Nephron progenitor cell (in vitro differentiated cells): Measurements from ENCODE around the gene ZSWIM6.
A peak's percentile ranks its signal among the peaks of the same experiment; 100 is the strongest.

Source experiments
- DNase-seq: peaks from one replicate; pipeline ENCODE4 v3.0.0; 2021
- H3K27ac Mint-ChIP-seq: 2 replicates; pipeline ENCODE4 v1.8.0; 2021; ENCODE audit warnings: mild to moderate bottlenecking, moderate library complexity, mixed read lengths
- H3K27me3 Mint-ChIP-seq: 2 replicates; pipeline ENCODE4 v1.8.0; 2021; ENCODE audit warnings: mild to moderate bottlenecking, low read depth, mixed read lengths; ENCODE audit not compliant: poor library complexity
- H3K36me3 Mint-ChIP-seq: 2 replicates; pipeline ENCODE4 v1.8.0; 2021; ENCODE audit warnings: low read depth, mixed read lengths
- H3K4me1 Mint-ChIP-seq: 2 replicates; pipeline ENCODE4 v1.8.0; 2021; ENCODE audit warnings: mixed read lengths
- H3K4me3 Mint-ChIP-seq: 2 replicates; pipeline ENCODE4 v1.8.0; 2021; ENCODE audit warnings: mild to moderate bottlenecking, moderate library complexity, mixed read lengths
- H3K9me3 Mint-ChIP-seq: 2 replicates; pipeline ENCODE4 v1.8.0; 2021; ENCODE audit warnings: mild to moderate bottlenecking, moderate library complexity, mixed read lengths
- CTCF ChIP-seq: fragments of 200-600 bp; sonication (generic); IDR thresholded peaks from 2 replicates; pipeline ENCODE4 v1.5.0; 2021; ENCODE audit warnings: antibody characterized with exemption

ZSWIM6 gene

GRCh38 chr5:61493973-61494372 is 161.9 kb downstream of the ZSWIM6 start:
- Mint-ChIP-seq H3K36me3 (peaks cover 27% of the 10 kb centered on the region), H3K27me3 (no peaks in the 10 kb centered on the region), H3K27ac (peak overlapping the region; percentile 13), H3K4me3 (no peak overlapping the region), H3K4me1 (no peaks in the 10 kb centered on the region), H3K9me3 (no peaks in the 10 kb centered on the region)
- DNase-seq: no peak
- no peak for TF ChIP-seq CTCF

GRCh38 chr5:61496446-61496845 is 164.4 kb downstream of the ZSWIM6 start:
- Mint-ChIP-seq H3K36me3 (peaks cover 39% of the 10 kb centered on the region), H3K9me3 (no peaks in the 10 kb centered on the region), H3K27me3 (no peaks in the 10 kb centered on the region), H3K4me1 (no peaks in the 10 kb centered on the region), H3K27ac (no peak overlapping the region), H3K4me3 (no peak overlapping the region)
- no peak for DNase-seq
- no peak for TF ChIP-seq CTCF

GRCh38 chr5:61496860-61497259 is 164.8 kb downstream of the ZSWIM6 start:
- no peak overlapping the region for H3K4me3 Mint-ChIP-seq
- no peak for DNase-seq
- peaks cover 43% of the 10 kb centered on the region for H3K36me3 Mint-ChIP-seq
- no peaks in the 10 kb centered on the region for H3K27me3 Mint-ChIP-seq
- no peaks in the 10 kb centered on the region for H3K9me3 Mint-ChIP-seq
- H3K27ac Mint-ChIP-seq: no peak overlapping the region
- H3K4me1 Mint-ChIP-seq: no peaks in the 10 kb centered on the region
- TF ChIP-seq CTCF: no peak

GRCh38 chr5:61498121-61498520 is 166.1 kb downstream of the ZSWIM6 start:
- peaks cover 52% of the 10 kb centered on the region for H3K36me3 Mint-ChIP-seq
- H3K27me3 Mint-ChIP-seq: no peaks in the 10 kb centered on the region
- TF ChIP-seq CTCF: no peak
- H3K27ac Mint-ChIP-seq: no peak overlapping the region
- DNase-seq: no peak
- no peak overlapping the region for H3K4me3 Mint-ChIP-seq
- no peaks in the 10 kb centered on the region for H3K4me1 Mint-ChIP-seq
- H3K9me3 Mint-ChIP-seq: no peaks in the 10 kb centered on the region

GRCh38 chr5:61501971-61502370 is 169.9 kb downstream of the ZSWIM6 start:
- Mint-ChIP-seq H3K9me3 (no peaks in the 10 kb centered on the region), H3K4me1 (no peaks in the 10 kb centered on the region), H3K4me3 (no peak overlapping the region), H3K27ac (peak overlapping the region; percentile 72), H3K27me3 (no peaks in the 10 kb centered on the region), H3K36me3 (peaks cover 53% of the 10 kb centered on the region)
- DNase-seq: no peak
- TF ChIP-seq CTCF: no peak

GRCh38 chr5:61504143-61504770 is 172.2 kb downstream of the ZSWIM6 start:
- DNase-seq: no peak
- TF ChIP-seq CTCF: no peak
- Mint-ChIP-seq H3K4me1 (no peaks in the 10 kb centered on the region), H3K27me3 (no peaks in the 10 kb centered on the region), H3K4me3 (no peak overlapping the region), H3K36me3 (peaks cover 71% of the 10 kb centered on the region), H3K9me3 (no peaks in the 10 kb centered on the region), H3K27ac (peak overlapping the region; percentile 66)
